Measurements from ENCODE around the gene ZSCAN22. TPM values are rescaled to one million over a fixed set of nuclear protein-coding genes. Genes with fewer than 3 reads are reported as not detected.
"Not testable (repeated sequence)": the region's sequence is repeated elsewhere in the genome, so short reads cannot be mapped to it uniquely, and the experiment has no call there.

The ZSCAN22 gene
- total RNA-seq, 1 donor from 2014 or later = 1.5 TPM

GRCh38 chr19:58346961-58347929 is 20.5 kb downstream of the ZSCAN22 start:
- peaks cover 17% of the 10 kb centered on the region for H3K4me1 Mint-ChIP-seq
- peaks cover 16% of the 10 kb centered on the region for H3K27me3 ChIP-seq
- H3K4me1 ChIP-seq = peaks cover 6% of the 10 kb centered on the region
- peaks cover 26% of the 10 kb centered on the region for H3K27me3 Mint-ChIP-seq (ENCODE audit: insufficient read depth, low read depth)
- H3K36me3 Mint-ChIP-seq = peaks cover 7% of the 10 kb centered on the region
- H3F3A ChIP-seq (ENCODE audit: low read depth) = no peaks in the 10 kb centered on the region
- H3K9me3 ChIP-seq (ENCODE audit: low read depth) = no peaks in the 10 kb centered on the region
- H3K36me3 ChIP-seq = no peaks in the 10 kb centered on the region
- H3K27ac Mint-ChIP-seq = no peak overlapping the region
- H4K20me1 ChIP-seq (ENCODE audit: low read depth) = no peaks in the 10 kb centered on the region
- H3K9ac ChIP-seq = peak overlapping the region; percentile 40
- no peak overlapping the region for H3K27ac ChIP-seq
- peak overlapping the region; percentile 96 for H3K4me3 Mint-ChIP-seq
- peak overlapping the region; percentile 95 for H3K4me2 ChIP-seq
- DNase-seq (ENCODE audit: low spot score) = peak; percentile 89
- no peaks in the 10 kb centered on the region for H3K79me2 ChIP-seq (ENCODE audit: low read depth)
- TF ChIP-seq EZH2 (IDR thresholded peaks at IDR 0.05) (no peak), CTCF (IDR thresholded peaks at IDR 0.05) (no peak), EZH2phosphoT487 (IDR thresholded peaks at IDR 0.05) (no peak)
- H3K4me3 ChIP-seq = peak overlapping the region; percentile 87
- peak overlapping the region; percentile 95 for H2AFZ ChIP-seq (replicated peaks)
- H3K9me3 Mint-ChIP-seq = no peaks in the 10 kb centered on the region

- not testable (repeated sequence) for H4K20me1 ChIP-seq (ENCODE audit: low read depth); H3F3A ChIP-seq (ENCODE audit: low read depth); H3K36me3 Mint-ChIP-seq; H3K9me3 Mint-ChIP-seq; H3K36me3 ChIP-seq; H3K4me1 ChIP-seq; H3K9me3 ChIP-seq (ENCODE audit: low read depth); H3K27ac ChIP-seq; H3K27ac Mint-ChIP-seq; DNase-seq (ENCODE audit: low spot score); H3K79me2 ChIP-seq (ENCODE audit: low read depth)
- peaks cover 26% of the 10 kb centered on the region for H3K27me3 Mint-ChIP-seq (ENCODE audit: insufficient read depth, low read depth)
- H3K4me3 ChIP-seq = peak overlapping the region; percentile 87
- H3K4me1 Mint-ChIP-seq = peaks cover 17% of the 10 kb centered on the region
- peak overlapping the region; percentile 95 for H3K4me2 ChIP-seq
- H3K9ac ChIP-seq = peak overlapping the region; percentile 40
- H3K27me3 ChIP-seq = peaks cover 16% of the 10 kb centered on the region
- peak overlapping the region; percentile 96 for H3K4me3 Mint-ChIP-seq
- peak overlapping the region; percentile 66 for H2AFZ ChIP-seq (replicated peaks)
Observed at GRCh38 chr19:58348080-58348479, 21.3 kb downstream of the ZSCAN22 start.

- peak overlapping the region; percentile 7 for H3K4me3 Mint-ChIP-seq
- H3K27me3 ChIP-seq = peaks cover 16% of the 10 kb centered on the region
- peak overlapping the region; percentile 21 for H3K27ac Mint-ChIP-seq
Observed at GRCh38 chr19:58349590-58349989, 22.8 kb downstream of the ZSCAN22 start.

More at GRCh38 chr19:58349590-58349989, 22.8 kb downstream of the ZSCAN22 start:
- Histone ChIP-seq H3F3A (ENCODE audit: low read depth) (no peaks in the 10 kb centered on the region), H3K4me1 (peaks cover 6% of the 10 kb centered on the region), H3K9me3 (ENCODE audit: low read depth) (no peaks in the 10 kb centered on the region), H3K4me3 (no peak overlapping the region), H3K27ac (no peak overlapping the region), H3K4me2 (no peak overlapping the region), H3K36me3 (no peaks in the 10 kb centered on the region), H3K79me2 (ENCODE audit: low read depth) (no peaks in the 10 kb centered on the region), H2AFZ (replicated peaks) (no peak overlapping the region), H4K20me1 (ENCODE audit: low read depth) (no peaks in the 10 kb centered on the region), H3K9ac (no peak overlapping the region)
- peaks cover 26% of the 10 kb centered on the region for H3K27me3 Mint-ChIP-seq (ENCODE audit: insufficient read depth, low read depth)
- peaks cover 5% of the 10 kb centered on the region for H3K36me3 Mint-ChIP-seq
- H3K9me3 Mint-ChIP-seq = no peaks in the 10 kb centered on the region
- TF ChIP-seq EZH2phosphoT487 (IDR thresholded peaks at IDR 0.05) = no peak
- TF ChIP-seq EZH2 (IDR thresholded peaks at IDR 0.05) = no peak
- TF ChIP-seq CTCF (IDR thresholded peaks at IDR 0.05) = no peak
- DNase-seq (ENCODE audit: low spot score) = no peak
- peaks cover 17% of the 10 kb centered on the region for H3K4me1 Mint-ChIP-seq
